ENCODE results near the gene RANBP3. TPM values are rescaled to one million over a fixed set of nuclear protein-coding genes. Genes with fewer than 3 reads are reported as not detected.

The RANBP3 gene
- total RNA-seq, 6 donors from 2014 or later = 64.4 to 116 (median 68.5) TPM

DNA sequence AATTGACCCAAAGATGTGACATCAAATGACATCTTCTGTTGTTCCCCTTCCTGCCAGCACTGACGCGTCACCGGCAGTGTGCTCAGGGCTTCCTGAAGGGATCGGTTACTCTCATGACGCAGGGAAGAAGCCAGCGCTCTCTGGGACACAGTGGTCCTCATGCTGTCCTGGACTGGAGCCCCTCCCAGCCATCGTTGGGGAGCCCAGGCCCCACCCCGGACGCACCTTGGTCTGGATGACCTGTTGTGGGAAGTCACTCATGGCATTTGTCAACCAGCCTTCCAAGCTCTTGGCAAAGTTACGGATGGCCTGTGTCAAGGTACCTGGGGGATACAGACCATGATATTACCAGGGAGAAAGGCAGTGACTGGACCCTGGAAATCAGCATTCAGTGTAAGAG is 26.0 kb upstream of the RANBP3 start:
- Histone ChIP-seq H3K4me3 (no peak overlapping the region), H3K27me3 (no peaks in the 10 kb centered on the region), H3K27ac (no peak overlapping the region), H3K9me3 (no peaks in the 10 kb centered on the region), H3K36me3 (peaks cover 0 to 74% (median 43%) of the 10 kb centered on the region in 4 donors), H3K4me1 (no peaks in the 10 kb centered on the region)
- WGBS, 2 donors = 84 to 85% methylated on average over 9 to 10 of the region's 10 CpGs
- TF ChIP-seq EP300 (IDR thresholded peaks at IDR 0.05) (no peak), POLR2A (IDR thresholded peaks at IDR 0.05) (no peak), POLR2AphosphoS5 (IDR thresholded peaks at IDR 0.05) (no peak)
- TF ChIP-seq, protein P1, sequence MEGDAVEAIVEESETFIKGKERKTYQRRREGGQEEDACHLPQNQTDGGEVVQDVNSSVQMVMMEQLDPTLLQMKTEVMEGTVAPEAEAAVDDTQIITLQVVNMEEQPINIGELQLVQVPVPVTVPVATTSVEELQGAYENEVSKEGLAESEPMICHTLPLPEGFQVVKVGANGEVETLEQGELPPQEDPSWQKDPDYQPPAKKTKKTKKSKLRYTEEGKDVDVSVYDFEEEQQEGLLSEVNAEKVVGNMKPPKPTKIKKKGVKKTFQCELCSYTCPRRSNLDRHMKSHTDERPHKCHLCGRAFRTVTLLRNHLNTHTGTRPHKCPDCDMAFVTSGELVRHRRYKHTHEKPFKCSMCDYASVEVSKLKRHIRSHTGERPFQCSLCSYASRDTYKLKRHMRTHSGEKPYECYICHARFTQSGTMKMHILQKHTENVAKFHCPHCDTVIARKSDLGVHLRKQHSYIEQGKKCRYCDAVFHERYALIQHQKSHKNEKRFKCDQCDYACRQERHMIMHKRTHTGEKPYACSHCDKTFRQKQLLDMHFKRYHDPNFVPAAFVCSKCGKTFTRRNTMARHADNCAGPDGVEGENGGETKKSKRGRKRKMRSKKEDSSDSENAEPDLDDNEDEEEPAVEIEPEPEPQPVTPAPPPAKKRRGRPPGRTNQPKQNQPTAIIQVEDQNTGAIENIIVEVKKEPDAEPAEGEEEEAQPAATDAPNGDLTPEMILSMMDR (IDR thresholded peaks at IDR 0.05) = no peak
- ATAC-seq (ENCODE audit: low FRiP score in 2 of 2) (no peak), DNase-seq (no peak)

DNA sequence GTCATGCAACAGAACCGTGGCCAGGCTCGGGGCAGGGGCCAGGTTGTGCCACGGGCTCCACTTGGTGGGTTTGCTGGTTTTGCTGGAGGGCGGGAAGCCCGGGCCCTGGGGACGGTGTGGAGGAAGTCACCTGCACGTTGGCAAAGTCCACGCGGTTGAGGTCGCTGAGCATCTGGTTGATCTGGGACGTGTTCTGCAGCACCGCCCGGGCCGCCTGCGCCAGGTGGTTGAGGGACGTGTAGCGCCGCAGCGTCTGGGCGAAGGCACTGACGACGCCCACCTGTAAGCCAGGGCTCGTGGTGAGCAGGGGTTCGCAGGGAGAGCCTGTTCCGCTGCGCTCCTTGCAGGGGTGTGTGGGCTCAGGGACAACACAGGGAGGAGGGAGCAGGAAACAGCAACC is 24.7 kb upstream of the RANBP3 start:
- Histone ChIP-seq H3K4me3 (no peak overlapping the region), H3K27me3 (no peaks in the 10 kb centered on the region), H3K4me1 (no peaks in the 10 kb centered on the region), H3K36me3 (peaks cover 0 to 72% (median 45%) of the 10 kb centered on the region in 4 donors), H3K27ac (no peak overlapping the region), H3K9me3 (no peaks in the 10 kb centered on the region)
- TF ChIP-seq EP300 (IDR thresholded peaks at IDR 0.05) (no peak), POLR2A (IDR thresholded peaks at IDR 0.05) (no peak), POLR2AphosphoS5 (IDR thresholded peaks at IDR 0.05) (no peak)
- TF ChIP-seq, protein P1 (IDR thresholded peaks at IDR 0.05) = no peak
- ATAC-seq (ENCODE audit: low FRiP score in 2 of 2) = no peak
- no peak for DNase-seq
- 97 to 100% methylated on average over 3 to 26 of the region's 26 CpGs for WGBS, 2 donors

DNA sequence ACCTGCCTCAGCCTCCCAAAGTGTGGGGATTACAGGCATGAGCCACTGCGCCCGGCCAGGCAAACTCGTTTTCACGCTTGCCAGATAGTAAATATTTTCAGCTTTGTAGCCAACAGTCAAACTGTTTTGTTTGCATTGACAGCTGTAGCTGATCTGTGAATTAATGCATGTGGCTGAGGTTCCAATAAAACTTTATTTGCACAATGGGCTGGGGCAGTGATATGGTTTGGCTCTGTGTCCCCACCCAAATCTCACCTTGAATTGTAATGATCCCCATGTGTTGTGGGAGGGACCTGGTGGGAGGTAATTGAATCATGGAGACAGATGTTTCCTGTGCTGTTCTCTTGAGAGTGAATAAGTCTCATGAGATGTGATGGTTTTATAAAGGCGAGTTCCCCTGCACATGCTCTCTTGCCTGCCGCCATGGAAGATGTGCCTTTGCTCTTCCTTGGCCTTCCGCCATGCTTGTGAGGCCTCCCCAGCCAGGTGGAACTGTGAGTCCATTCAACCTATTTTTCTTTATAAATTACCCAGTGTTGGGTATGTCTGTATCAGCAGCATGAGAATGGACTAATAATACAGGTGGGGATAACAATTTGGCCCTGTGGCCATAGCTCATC is 22.4 kb upstream of the RANBP3 start:
- Histone ChIP-seq H3K4me1 (no peaks in the 10 kb centered on the region), H3K4me3 (no peak overlapping the region), H3K27ac (no peak overlapping the region), H3K36me3 (peaks cover 0 to 78% (median 55%) of the 10 kb centered on the region in 4 donors), H3K9me3 (no peaks in the 10 kb centered on the region), H3K27me3 (no peaks in the 10 kb centered on the region)
- TF ChIP-seq, protein P1 (IDR thresholded peaks at IDR 0.05) = no peak
- TF ChIP-seq POLR2AphosphoS5 (IDR thresholded peaks at IDR 0.05) (no peak), EP300 (IDR thresholded peaks at IDR 0.05) (no peak), POLR2A (IDR thresholded peaks at IDR 0.05) (no peak)
- no peak for DNase-seq
- WGBS, 2 donors = 86 to 97% methylated on average over 7 of the region's 7 CpGs
- no peak for ATAC-seq (ENCODE audit: low FRiP score in 2 of 2)

DNA sequence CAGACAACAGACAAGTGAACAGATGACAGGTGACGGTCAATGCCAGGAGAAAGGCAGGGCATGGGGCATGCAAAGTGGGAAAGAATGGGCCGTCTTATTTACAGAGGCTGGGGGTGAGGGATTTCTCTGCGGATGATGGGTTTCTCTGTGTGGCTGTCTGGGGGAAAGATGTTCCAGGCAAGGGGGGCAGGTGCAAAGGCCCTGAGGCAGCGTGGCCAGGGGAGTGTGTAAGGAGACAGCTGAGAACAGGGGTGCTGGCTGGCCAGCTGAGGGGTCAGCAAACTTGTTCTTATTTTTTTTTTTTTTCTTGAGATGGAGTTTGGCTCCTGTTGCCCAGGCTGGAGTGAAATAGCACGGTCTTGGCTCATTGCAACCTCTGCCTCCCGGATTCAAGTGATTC is 21.8 kb upstream of the RANBP3 start:
- WGBS, 2 donors = 95% methylated on average over 6 of the region's 6 CpGs
- ATAC-seq (ENCODE audit: low FRiP score in 2 of 2) (no peak), DNase-seq (no peak)
- no peak overlapping the region for H3K27ac ChIP-seq
- TF ChIP-seq POLR2A (IDR thresholded peaks at IDR 0.05) (no peak), POLR2AphosphoS5 (IDR thresholded peaks at IDR 0.05) (no peak), EP300 (IDR thresholded peaks at IDR 0.05) (no peak)
- TF ChIP-seq, protein P1 (IDR thresholded peaks at IDR 0.05) = no peak
- H3K9me3 ChIP-seq = no peaks in the 10 kb centered on the region
- H3K4me1 ChIP-seq = no peaks in the 10 kb centered on the region
- no peaks in the 10 kb centered on the region for H3K27me3 ChIP-seq
- H3K36me3 ChIP-seq = peaks cover 0 to 77% (median 53%) of the 10 kb centered on the region in 4 donors
- no peak overlapping the region for H3K4me3 ChIP-seq

DNA sequence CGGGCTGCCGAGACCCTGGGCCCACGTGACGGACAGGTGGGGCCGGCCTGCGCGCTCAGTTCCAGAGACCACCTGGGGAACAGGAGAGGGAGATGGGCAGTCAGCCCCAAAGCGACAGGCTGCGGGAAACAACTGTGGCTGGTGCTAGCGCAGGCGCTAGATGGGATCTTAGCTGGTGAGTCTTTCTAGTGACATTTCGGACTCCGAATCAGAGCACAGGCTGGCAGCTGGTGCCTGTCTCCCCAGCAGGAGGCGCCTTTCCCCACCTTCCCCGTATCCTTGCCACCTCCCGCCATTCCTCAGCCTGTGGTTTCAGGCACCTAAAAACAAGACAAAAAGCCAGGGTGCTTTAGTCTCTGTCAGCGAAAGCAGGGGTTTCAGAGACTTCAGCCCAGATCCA is 19.4 kb upstream of the RANBP3 start:
- ATAC-seq (ENCODE audit: low FRiP score in 2 of 2) (no peak), DNase-seq (no peak)
- H3K36me3 ChIP-seq = peaks cover 0 to 62% (median 44%) of the 10 kb centered on the region in 4 donors
- 86 to 90% methylated on average over 17 of the region's 17 CpGs for WGBS, 2 donors
- H3K9me3 ChIP-seq = no peaks in the 10 kb centered on the region
- no peaks in the 10 kb centered on the region for H3K27me3 ChIP-seq
- H3K4me1 ChIP-seq = peaks cover 13 to 20% (median 16%) of the 10 kb centered on the region in 4 donors
- H3K27ac ChIP-seq = no peak overlapping the region
- no peak overlapping the region for H3K4me3 ChIP-seq
- TF ChIP-seq POLR2AphosphoS5 (IDR thresholded peaks at IDR 0.05) (no peak), EP300 (IDR thresholded peaks at IDR 0.05) (no peak), POLR2A (IDR thresholded peaks at IDR 0.05) (no peak)
- TF ChIP-seq, protein P1 (IDR thresholded peaks at IDR 0.05) = no peak

Measured in upper lobe of left lung (tissue), 6 donors.